Kidney capillary endothelial cell (primary cell): ENCODE data around the gene TMEM60.
"Not testable (repeated sequence)": the region's sequence is repeated elsewhere in the genome, so short reads cannot be mapped to it uniquely, and the experiment has no call there.

Source experiments
- DNase-seq: peaks from one replicate; pipeline ENCODE4 v3.0.0-alpha.2; 2018; ENCODE audit warnings: low spot score

Gene TMEM60

DNA sequence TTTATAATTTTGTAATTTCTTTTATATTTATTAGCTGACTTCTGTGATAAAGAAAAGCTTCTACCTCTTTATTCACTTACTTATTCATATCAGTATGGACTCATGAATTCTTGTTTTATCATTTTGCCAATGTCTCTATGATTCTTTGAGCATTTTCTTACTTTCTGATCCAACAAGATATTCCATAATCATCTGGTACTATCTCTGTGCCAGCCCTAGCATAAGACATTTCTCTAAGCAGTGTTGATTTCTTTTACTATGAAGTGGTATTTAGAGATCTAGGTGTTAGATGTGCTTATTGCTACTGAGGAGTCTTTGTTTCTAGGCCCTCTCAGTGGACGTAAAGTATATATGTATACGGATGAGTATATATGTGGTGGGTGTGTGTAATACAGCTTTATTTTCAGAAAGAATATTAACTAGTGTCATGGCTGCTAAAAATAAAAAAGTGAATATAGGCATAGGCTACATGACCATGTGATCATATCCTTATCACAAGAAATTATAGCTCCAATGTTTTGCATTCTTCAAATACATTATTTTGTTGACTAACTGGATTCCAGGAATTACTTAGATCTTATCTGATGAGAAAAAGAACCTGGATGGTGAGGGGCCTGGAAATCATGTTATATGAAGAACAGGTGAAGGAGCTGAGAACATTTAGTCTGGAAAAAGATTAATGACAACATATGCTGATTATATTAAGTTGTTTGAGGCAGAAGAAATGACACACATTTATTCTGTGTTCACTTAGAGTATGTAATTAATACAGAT lies 13.5 kb upstream of the TMEM60 start:
- peak; percentile 30 for DNase-seq

DNA sequence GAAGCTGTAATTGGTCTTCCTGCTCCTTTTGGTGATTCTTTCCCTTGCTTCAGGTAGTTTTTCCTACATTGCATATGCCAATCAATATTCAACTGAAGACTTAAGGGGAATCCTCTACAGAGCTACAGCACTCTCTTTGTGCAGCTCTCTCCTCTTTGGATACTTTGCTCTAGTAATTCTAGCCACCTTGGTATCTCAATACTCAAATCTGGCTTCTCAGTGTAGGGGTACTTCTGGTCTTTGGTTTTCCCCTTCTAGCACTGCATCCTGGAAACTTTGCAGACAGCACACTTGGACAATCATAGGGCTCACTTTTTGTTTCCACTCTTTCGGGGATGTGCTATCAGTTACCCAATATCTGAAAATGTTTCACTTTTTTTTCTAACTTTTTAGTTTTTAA lies 10.3 kb upstream of the TMEM60 start:
- no peak for DNase-seq

DNA sequence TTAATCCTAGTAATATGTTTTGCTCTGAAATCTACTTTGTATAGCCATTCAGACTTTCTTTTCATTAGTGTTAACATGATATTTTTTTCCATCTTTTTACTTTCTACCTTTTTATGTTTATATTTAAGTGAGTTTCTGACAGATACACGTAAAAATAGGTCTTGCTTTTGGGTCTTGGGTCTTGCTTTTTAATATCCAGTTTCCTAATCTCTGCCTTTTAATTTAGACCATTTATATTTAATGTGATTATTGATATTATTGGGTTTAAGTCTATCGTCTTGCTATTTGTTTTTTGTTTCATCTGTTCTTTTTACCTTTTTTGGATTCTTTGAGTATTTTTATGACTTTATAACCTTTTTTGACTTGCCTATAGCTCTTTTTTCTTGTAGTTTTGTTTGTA lies 8.2 kb upstream of the TMEM60 start:
- no peak for DNase-seq

DNA sequence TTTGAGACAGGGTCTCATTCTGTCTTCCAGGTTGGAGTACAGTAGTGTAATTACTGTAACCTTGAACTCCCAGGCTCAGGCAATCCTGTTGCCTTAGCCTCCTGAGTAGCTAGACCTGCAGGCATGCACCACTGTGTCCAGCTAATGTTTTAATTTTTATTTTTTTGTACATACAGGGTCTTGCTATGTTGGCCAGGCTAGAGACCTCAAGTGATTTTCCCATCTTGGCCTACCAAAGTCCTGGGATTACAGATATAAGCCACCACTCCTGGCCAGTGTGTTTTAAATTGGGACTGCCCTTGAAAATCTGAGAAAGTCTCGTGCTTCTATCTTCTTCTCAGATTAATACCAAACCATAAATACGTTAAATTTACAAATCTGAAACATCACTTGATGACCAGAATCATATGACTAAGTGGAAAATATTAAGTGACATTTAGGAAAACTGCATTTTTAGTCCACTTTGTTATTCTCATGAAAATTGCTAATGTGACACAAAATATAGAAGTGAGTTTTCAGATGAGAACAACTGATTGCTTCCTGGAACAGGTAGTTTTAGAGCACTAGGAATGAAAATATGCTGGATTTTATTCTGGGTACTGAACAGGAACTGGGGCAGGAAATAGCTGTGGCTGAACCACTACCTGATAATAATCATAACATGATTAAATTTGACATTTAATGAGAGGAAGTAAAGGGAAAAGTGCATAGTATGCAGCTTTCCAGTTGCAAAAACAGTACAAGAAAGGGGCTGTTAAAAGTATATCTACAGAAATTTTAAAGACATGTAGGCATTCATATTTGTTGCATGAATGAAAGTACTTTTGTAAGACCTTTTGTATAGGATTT lies 4.5 kb upstream of the TMEM60 start:
- DNase-seq = no peak

DNA sequence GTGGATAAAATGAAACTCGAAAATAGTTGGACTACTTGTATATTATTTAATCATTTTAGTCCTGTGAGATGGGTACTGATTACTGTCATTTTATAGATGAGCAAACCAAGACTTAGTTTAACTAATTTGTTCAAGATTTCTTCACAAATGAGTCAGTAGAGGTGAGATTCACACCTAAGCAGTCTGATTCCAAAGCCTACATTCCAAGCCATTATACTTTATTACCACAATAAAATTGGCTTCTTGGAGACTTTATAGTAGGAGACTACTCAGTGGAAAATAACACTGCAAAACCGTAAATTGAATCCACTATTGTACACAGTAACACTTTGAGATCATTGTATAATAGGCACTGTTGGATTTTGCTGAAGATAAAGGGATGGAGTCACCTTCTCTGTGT lies 2.5 kb upstream of the TMEM60 start:
- no peak for DNase-seq

DNA sequence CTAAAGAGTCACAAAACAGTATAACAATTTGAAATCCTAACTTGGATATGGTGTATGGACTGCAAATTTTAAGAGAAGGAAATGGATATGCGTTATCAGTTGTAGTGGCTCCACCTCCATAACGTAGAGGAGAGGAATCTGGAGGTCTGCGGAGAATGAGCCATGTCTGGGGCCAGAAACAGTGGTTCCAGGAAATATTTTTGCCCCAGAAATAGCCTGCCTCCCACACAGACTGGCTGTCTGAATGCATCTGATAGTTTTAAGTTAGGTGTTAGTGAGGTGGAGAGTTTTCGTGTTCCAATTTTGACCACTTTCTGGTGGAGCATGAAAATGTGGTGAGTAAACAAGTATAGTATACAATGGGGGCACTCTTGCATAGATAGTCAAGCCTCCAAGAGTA lies 1.9 kb upstream of the TMEM60 start:
- no peak for DNase-seq

DNA sequence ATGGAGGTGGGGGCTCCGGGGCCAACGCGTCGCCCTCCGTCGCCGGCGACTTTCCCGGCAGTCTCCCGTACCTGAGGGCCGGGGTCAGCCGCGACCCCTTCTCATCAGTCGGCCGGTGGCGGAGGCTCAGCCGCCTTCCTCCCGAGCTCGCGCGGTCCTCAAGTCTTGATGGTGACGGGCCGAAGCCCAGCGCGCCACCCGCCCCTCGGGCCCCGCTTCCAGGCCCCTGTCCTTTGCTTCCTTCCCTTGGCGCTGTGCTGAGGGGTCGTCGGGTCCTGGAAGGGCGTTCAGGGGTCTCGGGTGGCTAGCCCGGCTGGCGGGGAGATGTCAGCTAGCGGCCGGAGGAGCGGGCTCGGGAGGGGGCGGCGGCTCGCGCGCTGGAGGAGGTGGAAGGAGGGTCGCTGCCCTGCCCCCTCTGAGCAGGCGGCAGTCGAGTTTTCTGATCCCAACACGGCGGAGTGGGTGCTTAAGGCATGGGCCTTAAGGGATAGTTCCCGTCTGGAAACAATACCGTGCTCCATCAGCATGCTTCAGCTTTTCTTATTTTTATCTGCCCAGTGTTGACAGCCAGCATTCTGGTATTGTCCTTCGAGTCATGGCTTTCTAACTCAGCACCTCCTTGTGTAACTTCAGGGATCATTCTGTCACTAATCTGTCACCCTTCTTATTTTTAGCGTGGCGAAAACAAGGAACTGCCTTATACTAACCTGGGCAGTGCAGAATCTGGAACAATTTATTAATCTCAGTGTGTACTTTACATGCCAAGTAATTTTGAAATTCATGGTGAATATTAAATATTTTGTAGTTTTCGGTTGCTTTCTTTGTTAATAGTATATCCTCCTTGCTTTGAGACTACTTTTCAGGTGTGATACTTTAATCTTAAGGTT lies 1.1 kb upstream of the TMEM60 start:
- DNase-seq = peak; percentile 32

DNA sequence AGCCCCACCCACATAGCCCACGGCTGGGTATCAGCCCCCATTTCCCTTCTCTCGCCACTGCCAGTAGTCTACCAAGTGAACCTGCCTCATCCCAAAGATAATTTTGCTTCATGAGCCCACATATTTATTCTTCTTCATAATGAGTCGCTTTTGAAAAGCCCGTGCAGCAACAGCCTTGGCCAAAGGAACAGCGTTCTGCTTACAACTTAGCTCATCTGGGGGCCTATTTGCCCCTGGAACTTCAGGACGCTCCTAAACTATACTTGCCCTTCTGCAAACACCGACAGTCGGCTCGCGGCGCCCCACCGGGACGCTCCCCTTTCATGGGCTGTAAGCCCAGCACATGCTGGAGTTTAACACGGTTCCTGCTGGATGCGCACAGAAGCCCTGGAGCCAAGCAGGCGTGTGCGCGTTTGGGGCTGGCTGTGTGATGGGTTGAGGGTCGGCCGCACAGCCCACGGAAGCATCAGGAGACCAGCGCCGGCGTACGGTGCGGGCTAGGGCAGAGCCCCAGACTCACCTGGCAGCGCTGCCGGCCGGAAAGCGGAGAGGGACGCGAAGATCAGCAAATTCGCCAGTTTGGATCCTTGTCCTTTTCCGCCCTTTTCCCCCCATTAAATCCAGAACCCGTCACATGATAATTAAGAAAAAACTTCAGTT lies 370 bp downstream of the TMEM60 start:
- DNase-seq = peak; percentile 6

DNA sequence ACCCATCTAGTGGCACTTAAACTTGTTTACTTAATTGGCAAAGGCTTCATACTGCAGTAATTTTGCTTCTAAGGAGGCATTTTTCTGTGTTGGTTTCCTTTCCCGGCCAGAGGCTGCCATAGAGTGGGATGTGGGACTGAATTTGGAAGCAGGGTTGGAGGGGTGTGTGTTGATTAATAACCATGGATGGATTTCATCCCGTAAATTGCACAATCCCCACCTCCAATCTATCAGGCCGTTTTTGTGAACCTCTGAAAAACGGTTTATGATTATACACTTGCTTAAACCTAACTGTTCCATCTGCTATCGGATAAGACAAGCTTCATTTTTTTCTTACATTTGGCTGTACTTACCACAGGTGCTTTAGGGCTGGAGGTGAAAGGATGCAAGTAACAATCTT lies 1.3 kb downstream of the TMEM60 start:
- DNase-seq = no peak

DNA sequence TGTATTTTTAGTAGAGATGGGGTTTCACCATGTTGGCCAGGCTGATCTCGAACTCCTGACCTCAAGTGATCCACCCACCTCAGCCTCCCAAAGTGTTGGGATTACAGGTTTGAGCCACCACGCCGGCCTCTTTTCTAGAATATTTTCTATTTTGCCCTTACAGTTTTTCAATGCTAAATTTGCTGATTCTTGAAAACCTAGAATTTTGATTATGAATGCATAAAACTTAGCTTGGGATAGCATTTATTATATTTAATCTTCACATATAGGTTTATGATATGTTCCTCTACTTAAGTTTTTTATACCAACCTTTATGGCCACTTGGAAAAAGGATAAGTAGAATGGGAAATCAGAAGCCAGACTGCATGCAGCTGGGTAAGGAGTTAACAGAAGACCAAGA lies 2.1 kb downstream of the TMEM60 start:
- DNase-seq = no peak

DNA sequence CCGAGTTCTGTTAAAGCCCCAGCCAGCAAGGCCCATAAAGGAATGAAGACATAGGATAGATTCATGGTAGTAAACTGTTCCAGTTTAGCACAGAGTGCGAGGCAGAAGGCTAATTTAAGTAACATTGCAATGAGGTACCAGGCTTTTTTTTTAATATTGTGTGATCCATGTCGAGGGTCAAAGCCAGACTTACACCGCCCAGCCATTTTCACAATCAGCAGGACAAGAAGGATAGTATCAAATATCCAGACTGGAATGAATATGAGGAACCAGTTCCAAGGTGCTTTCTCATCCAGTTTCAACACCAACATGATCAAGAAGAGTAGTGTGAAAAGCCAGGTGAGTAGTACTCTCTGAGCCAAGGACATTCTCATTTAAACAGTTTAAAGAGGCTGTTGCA lies 4.2 kb downstream of the TMEM60 start:
- DNase-seq = no peak

DNA sequence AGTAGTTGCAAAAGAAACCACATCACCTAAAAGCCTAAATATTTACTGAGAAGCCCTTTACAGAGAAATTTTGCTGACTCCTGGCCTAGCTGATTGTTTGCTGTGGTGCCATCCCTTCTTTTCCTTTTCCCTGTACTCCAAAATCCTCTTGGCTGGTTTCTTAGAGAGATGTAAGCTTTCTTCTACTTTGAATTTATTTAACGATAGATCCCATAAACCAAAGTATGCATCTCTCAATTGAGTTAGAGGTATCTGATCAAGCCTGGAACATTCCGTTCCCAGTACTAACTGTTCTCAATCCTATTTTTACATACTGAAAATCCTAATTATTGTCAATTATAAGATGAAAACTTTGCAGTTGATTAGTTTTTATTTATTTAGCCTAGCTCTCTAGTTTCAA lies 6.3 kb downstream of the TMEM60 start:
- DNase-seq = no peak

DNA sequence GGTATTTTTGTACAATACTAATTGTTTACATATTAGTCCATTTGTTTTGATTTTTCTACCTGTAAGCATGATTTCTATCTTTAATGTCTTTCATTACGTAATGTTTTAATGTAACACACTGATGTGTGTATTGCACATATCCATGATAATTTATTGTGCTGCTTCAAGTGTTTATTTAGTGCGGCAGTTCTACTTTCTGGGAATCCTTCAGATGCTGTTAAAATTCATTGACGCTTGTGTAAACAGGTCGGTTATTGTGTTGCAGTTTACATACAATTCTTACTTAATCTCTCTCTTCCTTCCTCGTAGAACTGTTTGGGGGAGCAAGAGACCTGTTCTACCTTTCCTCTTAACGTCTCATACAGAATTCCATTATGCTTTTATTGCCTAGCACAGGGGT lies 6.9 kb downstream of the TMEM60 start:
- no peak for DNase-seq

DNA sequence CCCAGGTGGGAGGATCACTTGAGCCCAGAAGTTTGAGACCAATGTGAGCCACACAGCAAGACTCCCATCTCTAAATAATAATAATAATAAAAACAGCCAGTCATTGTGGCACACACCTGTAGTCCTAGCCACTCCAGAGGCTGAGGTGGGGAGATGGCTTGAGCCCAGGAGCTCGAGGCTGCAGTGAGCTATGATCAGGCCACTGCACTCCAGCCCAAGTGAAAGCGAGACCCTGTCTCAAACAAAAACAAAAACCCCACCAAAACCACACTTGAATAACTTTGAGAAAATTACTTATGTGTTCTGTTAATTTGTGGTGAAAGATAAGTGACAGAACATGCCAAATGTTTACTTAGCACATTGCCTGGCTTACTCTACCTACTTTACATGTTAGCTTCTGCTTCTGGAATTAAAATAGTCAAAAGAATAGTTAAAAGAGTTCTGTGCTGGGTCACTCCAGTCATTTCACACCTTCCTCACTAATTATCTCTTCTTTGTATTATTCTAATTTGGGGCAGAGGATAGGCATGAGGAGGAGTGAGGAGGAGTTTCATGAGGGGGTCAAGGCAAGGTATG lies 9.8 kb downstream of the TMEM60 start:
- DNase-seq = no peak

DNA sequence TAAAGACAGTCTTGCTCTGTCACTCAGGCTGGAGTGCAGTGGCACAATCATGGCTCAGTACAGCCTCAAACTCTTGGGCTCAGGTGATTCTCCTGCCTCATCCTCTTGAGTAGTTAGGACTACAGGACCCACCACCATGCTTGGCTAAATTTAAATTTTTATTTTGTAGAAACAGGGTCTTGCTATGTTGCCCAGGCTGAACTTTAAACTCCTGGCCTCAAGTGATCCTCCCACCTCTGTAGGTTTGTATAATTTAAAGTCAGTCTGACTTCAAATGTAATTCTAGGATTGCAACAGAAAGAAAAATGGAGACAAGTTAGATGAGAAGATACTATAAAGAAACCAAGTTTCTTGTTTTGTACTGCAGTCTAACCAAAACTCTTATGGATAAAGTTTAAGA lies 11.5 kb downstream of the TMEM60 start:
- no peak for DNase-seq

DNA sequence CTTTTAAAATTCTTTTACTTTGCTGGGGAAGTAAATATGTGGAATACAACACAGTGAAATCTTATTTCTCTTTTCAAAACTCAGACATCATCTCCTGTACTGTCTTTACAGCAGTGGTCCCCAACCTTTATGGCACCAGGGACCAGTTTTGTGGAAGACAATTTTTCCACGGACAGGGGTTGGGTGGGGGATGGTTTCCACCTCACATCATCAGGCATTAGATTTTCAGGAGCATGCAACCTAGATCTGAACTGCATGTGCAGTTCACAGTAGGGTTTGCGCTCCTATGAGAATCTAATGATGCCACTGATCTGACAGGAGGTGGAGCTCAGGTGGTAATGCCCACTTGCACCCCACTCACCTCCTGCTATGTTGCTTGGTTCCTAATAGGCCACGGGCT lies 12.2 kb downstream of the TMEM60 start:
- no peak for DNase-seq

DNA sequence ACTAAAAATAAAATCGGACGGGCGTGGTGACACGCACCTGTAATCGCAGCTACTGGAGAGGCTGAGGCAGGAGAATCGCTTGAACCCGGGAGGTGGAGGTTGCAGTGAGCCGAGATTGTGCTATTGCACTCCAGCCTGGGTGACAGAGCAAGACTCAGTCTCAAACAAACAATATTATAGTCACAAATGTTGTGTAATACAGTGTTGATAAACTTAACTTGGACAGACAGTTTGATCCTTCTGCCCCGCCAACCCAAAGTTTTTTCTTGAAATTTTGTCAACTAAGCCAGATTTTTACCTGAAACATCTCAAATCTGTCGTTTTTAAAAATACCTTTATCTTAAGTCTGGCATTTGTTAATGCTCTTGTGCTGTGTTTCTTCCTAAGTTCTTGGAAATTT lies 13.8 kb downstream of the TMEM60 start:
- not testable (repeated sequence) for DNase-seq

DNA sequence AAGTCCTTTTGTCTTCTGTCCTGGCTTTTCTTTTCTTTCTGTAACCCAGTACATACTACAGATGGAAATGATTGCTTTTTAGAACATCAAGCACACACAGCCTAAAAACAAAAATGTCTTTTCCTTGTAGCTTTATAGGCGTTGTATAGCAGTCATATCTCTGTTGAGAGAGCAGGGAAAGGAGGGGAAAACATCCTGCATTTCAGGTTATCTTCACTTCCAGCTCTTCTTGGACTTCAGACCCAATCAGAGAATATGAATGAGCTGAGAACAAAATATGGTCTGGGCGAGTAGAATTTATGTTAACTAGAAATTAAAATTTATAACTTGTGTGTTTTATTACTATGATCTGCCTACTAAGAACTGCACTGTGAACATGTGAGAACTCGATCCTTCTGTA lies 14.7 kb downstream of the TMEM60 start:
- DNase-seq = no peak

DNA sequence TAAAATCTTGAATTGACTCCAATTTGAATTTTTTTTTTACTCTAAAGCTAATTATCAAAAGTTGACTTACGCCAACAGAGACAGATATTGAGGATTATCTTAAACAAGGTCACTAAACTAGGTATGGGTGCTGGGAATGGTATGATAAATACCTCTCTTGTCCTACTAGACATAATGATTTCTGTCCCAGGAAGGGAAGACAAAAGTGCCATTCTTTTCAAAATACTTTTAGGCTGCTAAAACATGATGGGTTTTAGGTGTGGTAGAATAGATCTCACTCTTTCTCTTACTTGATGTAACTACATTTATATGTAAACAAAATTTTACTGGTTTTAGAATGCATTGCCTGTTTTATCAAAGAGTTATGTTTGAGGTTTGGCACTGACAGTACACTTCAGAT lies 15.1 kb downstream of the TMEM60 start:
- DNase-seq = no peak

DNA sequence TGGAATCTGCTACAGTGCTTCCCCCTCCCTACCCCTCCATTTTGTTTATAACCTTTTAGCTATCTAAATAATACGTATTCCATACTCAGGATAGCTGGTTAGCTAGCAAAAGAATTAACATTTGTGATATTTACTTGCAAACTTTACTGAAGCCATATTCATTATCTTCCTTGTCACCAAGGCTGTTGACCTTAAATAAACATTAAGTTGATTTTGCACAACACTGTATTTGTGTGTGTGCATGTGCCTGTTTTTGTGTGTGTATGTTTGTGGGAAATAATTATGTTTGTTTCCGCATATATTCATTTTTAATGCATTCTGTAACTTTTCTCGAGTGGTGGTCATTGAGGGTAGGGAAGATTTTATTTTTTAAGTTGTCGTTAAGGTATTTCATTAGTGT lies 15.9 kb downstream of the TMEM60 start:
- DNase-seq = no peak

DNA sequence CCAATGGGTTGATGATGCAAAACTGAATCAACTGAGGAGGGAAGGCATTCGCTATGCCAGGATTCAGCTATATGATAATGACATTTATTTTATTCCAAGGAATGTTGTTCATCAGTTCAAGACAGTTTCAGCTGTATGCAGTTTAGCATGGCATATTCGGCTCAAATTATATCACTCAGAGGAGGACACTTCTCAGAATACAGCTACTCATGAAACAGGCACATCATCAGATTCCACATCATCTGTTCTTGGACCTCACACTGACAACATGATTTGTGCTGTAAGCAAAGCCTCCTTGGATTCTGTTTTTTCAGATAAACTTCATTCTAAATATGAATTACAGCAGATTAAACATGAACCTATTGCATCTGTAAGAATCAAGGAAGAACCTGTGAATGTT lies 19.7 kb downstream of the TMEM60 start:
- DNase-seq = no peak

DNA sequence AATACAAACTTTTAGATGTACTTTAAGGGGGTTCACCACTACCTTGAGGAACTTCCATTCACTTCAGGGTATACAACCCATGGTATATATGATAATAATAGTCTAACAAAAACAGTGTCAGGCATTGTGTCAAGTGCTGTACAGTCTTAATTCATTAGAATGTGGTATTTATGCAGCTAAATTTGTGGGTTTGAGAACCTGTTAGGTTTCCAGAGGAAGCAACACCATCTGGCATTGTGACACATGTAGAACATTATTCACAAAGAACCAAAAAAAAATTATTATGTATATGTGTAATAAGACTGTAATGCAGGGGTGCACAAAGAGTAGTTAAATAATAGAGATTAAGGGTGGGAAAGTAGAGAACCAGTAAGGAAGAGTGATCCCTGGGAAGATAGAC lies 26.3 kb downstream of the TMEM60 start:
- no peak for DNase-seq
